ENCODE measurements around the gene GRK5. TPM values are rescaled to one million over a fixed set of nuclear protein-coding genes. Genes with fewer than 3 reads are reported as not detected.

Gene GRK5
- total RNA-seq, 1 donor from 2014 or later, result 38.9 TPM

- intact Hi-C loops (cut with micrococcal nuclease), result no loop called here
Observed at GRCh38 chr10:119197921-119198320, 9.4 kb upstream of the GRK5 start.

- intact Hi-C loops (cut with micrococcal nuclease), result no loop called here
Observed at GRCh38 chr10:119198438-119198837, 8.9 kb upstream of the GRK5 start.

- intact Hi-C loops (cut with micrococcal nuclease), result loop anchor here (1.0 kb wide), 2 partner anchors 218 to 246 kb away; no protein-coding TSS in a partner anchor
Observed at GRCh38 chr10:119199231-119199992, 8.0 kb upstream of the GRK5 start.

DNA sequence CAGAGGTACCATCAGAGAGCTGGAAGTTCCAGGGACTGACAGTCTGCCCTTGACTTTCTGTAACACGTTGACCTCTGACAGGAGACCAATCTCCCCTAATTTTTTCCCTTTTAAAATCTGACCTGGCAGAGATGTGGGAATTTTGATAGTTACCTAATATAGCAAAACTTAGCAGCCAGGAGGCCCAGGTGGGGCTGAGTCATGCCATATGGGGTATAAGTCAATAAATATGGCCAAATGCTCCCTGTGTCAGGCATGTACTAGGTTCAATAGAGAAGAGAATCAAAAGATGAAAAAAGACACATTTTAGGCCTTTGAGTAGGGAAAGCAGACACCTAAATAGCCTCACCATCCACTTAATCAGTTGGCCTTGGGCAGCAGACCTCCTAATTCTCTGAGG is 6.1 kb upstream of the GRK5 start:
- intact Hi-C loops (cut with micrococcal nuclease), result loop anchor here (10.0 kb wide), 1 partner anchor 446 kb away; the partner anchor contains the start of gene CACUL1

GRCh38 chr10:119203006-119203405 is 4.4 kb upstream of the GRK5 start:
- intact Hi-C loops (cut with micrococcal nuclease), result loop anchor here (10.0 kb wide), 1 partner anchor 448 kb away; the partner anchor contains the start of gene CACUL1

GRCh38 chr10:119205894-119206602 is 1.3 kb upstream of the GRK5 start:
- intact Hi-C loops (cut with micrococcal nuclease), result loop anchor here (2.0 to 10.0 kb wide), 8 partner anchors 41 to 451 kb away; partner anchors contain the start of genes BAG3, CACUL1, RGS10 and SFXN4

DNA sequence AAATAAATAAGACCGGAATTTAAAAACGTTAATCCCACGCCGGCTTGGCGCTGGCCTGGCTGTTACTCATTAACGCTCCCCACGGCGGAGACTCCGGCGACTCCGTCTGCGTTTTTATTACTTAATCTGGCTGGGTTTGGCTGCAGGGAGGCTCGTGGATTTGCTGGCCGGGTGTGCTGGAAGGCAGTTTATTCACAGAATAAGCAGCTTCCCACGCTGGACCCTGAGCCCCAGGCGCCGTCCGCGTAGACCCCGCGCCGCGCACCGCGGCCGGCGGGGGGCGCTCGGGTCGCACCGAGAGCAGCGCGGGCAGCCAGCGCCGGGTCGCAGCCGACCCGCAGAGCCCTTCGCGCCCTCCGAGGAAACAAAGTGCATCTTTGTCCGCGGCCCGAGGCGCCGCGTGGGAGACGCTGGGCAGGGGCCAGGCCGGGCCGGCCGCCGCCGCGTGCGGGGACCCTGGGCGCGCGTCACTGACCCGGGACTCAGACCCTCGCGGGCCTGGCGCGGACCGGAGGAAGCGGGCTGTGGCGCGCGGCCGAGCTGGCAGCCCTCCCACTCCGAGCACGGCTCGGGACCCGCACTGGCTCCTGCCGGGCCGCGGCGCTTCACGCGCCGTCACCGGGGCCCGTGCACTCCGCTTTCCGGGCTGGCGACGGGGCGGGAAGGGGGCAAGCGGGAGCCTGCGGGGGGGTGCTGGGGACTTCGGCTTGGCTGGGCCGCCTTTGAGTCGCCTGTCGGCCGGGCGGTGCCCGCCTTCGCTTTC is 587 bp upstream of the GRK5 start:
- intact Hi-C loops (cut with micrococcal nuclease), result loop anchor here (1.0 to 10.0 kb wide), 15 partner anchors 28 to 666 kb away; partner anchors contain the start of genes BAG3, CACUL1, EIF3A and MCMBP

DNA sequence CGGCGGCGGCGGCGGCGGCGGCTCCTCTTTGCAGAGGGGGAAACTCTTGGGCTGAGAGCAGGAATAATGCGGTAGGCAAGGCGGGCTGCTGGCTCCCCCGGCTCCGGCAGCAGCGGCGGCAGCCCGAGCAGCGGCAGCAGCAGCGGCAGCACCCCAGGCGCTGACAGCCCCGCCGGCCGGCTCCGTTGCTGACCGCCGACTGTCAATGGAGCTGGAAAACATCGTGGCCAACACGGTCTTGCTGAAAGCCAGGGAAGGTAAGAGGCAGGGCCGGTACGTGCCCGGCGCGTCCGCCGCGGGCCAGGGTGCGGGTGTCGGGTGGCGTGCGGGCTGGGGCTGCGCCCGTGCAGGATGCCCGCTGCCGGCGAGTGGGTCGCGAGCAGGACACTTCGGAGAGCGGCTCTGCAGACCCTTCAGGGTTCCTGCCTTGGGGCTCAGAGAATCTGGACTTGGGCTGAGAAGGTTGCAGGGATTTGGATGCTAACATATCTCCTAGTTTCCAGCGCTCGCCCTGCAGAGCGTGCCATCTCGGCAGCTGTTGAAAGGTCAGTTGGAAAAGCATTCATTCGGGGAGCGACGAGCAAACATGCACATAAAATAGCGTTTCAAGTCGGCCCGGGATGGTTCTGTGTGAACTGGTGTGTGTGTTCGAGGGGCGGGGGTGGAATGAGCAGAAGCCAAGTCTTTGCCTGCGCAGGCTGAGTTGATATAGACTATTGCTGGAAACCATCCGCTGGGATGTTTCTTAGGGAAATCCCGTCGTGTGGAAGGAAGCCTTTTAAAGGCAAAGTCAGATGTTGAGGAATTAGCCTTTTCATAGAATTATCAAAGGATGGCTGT is 562 bp downstream of the GRK5 start:
- intact Hi-C loops (cut with micrococcal nuclease), result loop anchor here (1.0 to 10.0 kb wide), 16 partner anchors 30 to 664 kb away; partner anchors contain the start of genes BAG3, CACUL1, EIF3A and INPP5F

- intact Hi-C loops (cut with micrococcal nuclease), result loop anchor here (2.0 to 10.0 kb wide), 5 partner anchors 44 to 518 kb away; partner anchors contain the start of genes BAG3, CACUL1 and INPP5F
Observed at GRCh38 chr10:119208553-119208940, 1.2 kb downstream of the GRK5 start.

GRCh38 chr10:119209035-119209735 is 1.8 kb downstream of the GRK5 start:
- intact Hi-C loops (cut with micrococcal nuclease), result loop anchor here (2.0 to 10.0 kb wide), 5 partner anchors 43 to 518 kb away; partner anchors contain the start of genes BAG3, CACUL1 and INPP5F

GRCh38 chr10:119209736-119210355 is 2.5 kb downstream of the GRK5 start:
- intact Hi-C loops (cut with micrococcal nuclease), result loop anchor here (2.0 to 10.0 kb wide), 6 partner anchors 42 to 517 kb away; partner anchors contain the start of genes BAG3, CACUL1 and INPP5F

DNA sequence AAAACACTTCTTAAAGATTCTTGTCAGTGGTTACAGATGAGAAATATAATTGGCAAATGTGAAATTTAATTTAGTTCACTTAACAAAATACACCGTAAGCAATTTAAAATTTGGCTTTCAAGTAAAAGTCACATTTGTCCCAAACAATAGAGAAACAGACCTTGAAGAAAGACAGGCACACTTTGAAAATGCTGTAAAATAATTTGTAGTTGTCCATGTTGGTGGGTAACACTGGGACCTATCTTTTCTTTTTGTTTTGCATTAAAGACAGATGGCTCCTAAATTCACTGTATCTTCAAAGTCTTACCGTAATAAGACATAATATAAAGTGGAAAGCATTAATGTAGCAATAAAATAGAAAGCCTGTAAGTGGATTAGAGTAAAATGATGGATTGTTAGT is 3.3 kb downstream of the GRK5 start:
- intact Hi-C loops (cut with micrococcal nuclease), result loop anchor here (5.0 kb wide), 1 partner anchor 77 kb away; no protein-coding TSS in a partner anchor

DNA sequence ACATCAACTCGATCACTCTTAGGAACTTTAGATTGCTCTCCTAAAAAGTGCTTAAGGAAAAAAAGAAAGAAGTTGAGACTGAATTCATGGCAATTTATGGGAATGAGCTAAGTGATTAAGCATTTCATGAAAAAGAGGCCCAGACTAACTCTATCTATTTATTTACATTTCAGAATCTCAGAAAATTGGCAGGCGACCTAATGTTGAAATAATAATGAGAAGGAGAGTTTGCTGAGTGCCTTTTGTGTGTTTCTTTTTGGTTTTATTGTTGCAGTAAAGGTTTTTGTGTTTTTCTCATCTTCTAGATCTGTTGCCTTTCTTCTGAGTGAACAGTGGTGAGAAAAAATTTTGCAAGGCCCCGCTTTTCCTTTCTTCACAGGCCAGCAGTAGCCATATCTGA is 3.8 kb downstream of the GRK5 start:
- intact Hi-C loops (cut with micrococcal nuclease), result loop anchor here (5.0 kb wide), 1 partner anchor 76 kb away; no protein-coding TSS in a partner anchor

DNA sequence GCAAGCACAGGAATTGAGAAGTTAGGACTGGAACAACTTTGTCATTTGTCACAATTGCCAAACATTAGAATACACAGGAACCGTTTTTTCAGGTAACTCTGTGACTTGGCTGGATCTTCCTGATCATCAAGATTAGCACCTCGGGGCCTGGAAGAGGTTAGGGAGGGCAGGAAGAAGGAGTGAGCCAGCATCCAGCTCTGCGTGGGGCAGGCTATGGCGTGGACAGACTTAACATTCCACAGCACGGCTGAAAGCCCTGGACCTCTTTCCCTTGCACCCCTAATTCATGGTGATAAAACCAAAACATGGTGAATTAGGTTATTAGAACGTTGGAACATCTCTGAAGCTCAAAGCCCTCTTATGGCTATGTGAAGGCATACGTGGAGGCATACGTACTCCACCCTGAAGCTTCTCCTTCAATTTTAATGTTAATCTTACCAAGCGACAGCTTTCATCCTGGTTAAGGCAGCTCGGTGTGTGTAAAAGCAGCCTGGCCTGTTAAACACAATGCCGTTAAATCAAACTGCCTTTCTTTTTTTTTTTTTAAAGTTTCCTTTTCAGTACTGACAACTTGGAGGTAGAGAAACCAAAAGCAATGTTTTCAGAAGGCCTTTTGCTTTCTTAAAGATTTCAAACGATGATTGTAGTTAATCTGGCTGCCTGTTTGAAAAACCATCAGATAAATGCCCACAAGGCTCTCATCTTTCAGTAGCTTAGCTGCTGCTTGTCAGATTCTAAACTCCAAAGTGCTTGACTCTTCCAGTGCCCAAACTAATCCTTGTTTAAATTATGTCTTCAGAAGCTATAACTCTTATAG is 4.5 kb downstream of the GRK5 start:
- intact Hi-C loops (cut with micrococcal nuclease), result loop anchor here (1.0 to 5.0 kb wide), 4 partner anchors 33 to 94 kb away; no protein-coding TSS in a partner anchor

GRCh38 chr10:119215371-119215770 is 8.0 kb downstream of the GRK5 start:
- intact Hi-C loops (cut with micrococcal nuclease), result no loop called here

DNA sequence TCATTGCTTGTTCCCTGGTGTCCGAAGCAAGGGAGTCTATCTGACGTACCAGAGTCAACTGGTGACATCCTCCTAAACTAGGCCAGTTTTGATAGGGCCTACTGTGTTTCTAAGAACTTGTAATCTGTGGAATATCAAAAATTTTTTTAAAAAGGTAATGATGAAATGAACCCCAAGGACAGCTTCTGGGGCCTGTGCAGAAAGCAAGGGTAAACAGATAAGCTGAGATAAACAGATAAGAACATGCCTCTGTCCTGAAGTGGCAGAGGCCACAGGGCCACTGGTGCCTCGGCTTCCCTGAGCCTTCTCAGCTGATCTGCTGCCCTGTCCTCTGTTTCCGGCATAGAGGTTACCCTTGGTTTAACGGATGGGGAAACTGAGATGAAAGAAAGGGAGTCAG is 8.8 kb downstream of the GRK5 start:
- intact Hi-C loops (cut with micrococcal nuclease), result no loop called here

DNA sequence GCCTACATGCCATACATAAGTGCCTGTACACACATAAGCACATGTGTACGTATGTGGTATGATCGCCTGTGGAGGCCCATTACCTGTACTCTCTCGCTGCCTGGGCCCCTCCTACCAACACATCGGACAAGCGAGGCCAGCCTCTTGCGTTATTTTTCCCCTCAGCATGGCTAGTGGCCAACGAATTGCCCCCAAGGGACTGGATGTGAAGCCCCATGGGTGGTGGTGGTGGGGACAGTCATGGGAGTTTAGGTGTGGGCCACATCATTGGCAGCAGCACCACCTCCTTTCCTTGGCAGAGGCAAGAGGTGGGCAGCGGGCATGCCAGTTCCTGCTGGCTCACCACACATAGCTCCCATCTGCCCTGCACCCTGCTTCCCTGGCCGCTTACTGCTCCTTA is 10.0 kb downstream of the GRK5 start:
- intact Hi-C loops (cut with micrococcal nuclease), result no loop called here

DNA sequence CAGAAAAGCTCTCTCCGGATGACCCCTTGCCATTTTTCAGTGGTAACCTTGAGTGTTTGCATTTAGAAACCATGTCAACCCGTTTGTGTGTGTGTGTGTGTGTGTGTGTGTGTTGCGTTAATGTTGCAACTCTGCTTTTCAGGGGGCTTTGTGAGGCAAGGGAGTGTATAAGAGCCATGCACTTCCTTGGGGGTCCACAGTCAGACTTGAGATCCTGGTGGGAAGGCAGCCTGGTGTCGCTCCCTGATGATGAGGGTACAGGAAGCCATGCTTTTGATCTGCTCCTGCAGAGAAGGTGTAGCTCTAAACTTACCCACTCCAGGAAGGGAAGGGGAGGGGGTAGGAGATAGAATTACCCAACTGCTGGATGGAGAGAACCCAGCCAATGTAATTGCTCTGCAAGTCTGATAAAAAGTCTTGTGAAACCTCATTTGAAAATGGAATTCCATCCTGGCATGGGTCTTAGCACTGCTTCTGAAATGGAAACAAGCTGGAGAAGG is 10.7 kb downstream of the GRK5 start:
- intact Hi-C loops (cut with micrococcal nuclease), result no loop called here
